Chondrocyte (in vitro differentiated cells): ENCODE measurements around the gene SMIM45. TPM values are rescaled to one million over a fixed set of nuclear protein-coding genes. Genes with fewer than 3 reads are reported as not detected.
A peak's percentile ranks its signal among the peaks of the same experiment; 100 is the strongest.

Source experiments
- DNase-seq: peaks from one replicate; pipeline ENCODE4 v3.0.0; 2021; ENCODE audit warnings: mixed read lengths, low spot score
- H3K27ac Mint-ChIP-seq: one replicate; pipeline ENCODE4 v1.8.0; 2021; ENCODE audit warnings: mild to moderate bottlenecking, moderate library complexity, mixed read lengths; ENCODE audit not compliant: unreplicated experiment
- H3K27me3 Mint-ChIP-seq: 2 replicates; pipeline ENCODE4 v1.8.0; 2021; ENCODE audit warnings: low read depth, mixed read lengths
- H3K36me3 Mint-ChIP-seq: 2 replicates; pipeline ENCODE4 v1.8.0; 2021; ENCODE audit warnings: low read depth, mixed read lengths
- H3K4me1 Mint-ChIP-seq: 2 replicates; pipeline ENCODE4 v1.8.0; 2021; ENCODE audit warnings: low read depth, mild to moderate bottlenecking, mixed read lengths
- H3K4me3 Mint-ChIP-seq: one replicate; pipeline ENCODE4 v1.8.0; 2021; ENCODE audit warnings: mild to moderate bottlenecking, moderate library complexity, mixed read lengths; ENCODE audit not compliant: unreplicated experiment
- H3K9me3 Mint-ChIP-seq: 2 replicates; pipeline ENCODE4 v1.8.0; 2021; ENCODE audit warnings: low read depth, mixed read lengths
- CTCF ChIP-seq: fragments of 200-600 bp; sonication (generic); IDR thresholded peaks from 2 replicates; pipeline ENCODE4 v1.5.0; 2021; ENCODE audit warnings: antibody characterized with exemption, mild to moderate bottlenecking, moderate library complexity
- total RNA-seq: library from RNA; stranded (reverse); gene quantifications from 3 replicates; pipeline ENCODE4 v1.2.1, GENCODE V29; 2021

Gene SMIM45

GRCh38 chr22:42001706-42002105 is 49.8 kb downstream of the SMIM45 start:
- H3K36me3 Mint-ChIP-seq = no peaks in the 10 kb centered on the region
- peak; percentile 57 for DNase-seq
- no peaks in the 10 kb centered on the region for H3K4me1 Mint-ChIP-seq
- peaks cover 40% of the 10 kb centered on the region for H3K27me3 Mint-ChIP-seq
- no peak overlapping the region for H3K27ac Mint-ChIP-seq
- peaks cover 3% of the 10 kb centered on the region for H3K9me3 Mint-ChIP-seq
- no peak for TF ChIP-seq CTCF
- H3K4me3 Mint-ChIP-seq = no peak overlapping the region

GRCh38 chr22:42007922-42008321 is 56.0 kb downstream of the SMIM45 start:
- Mint-ChIP-seq H3K4me3 (no peak overlapping the region), H3K27ac (no peak overlapping the region), H3K27me3 (peaks cover 18% of the 10 kb centered on the region), H3K36me3 (peaks cover 7% of the 10 kb centered on the region), H3K9me3 (peaks cover 18% of the 10 kb centered on the region), H3K4me1 (no peaks in the 10 kb centered on the region)
- no peak for DNase-seq
- TF ChIP-seq CTCF = no peak

Other genes with a start within 250 kb of the SMIM45 start
- 6.6 to 10.1 TPM (median 7.0 TPM) in 3 replicates for gene CCDC134, start 151.5 kb upstream of the SMIM45 start, total RNA-seq
- 91.3 to 106 TPM (median 100 TPM) in 3 replicates for gene SREBF2, start 119.0 kb upstream of the SMIM45 start, total RNA-seq
- not detected in 3 replicates for gene SHISA8, start 37.1 kb upstream of the SMIM45 start, total RNA-seq
- gene TNFRSF13C, start 25.3 kb upstream of the SMIM45 start, total RNA-seq = 0.07 to 0.56 TPM (median 0.21 TPM) in 3 replicates
- gene CENPM, start 5.0 kb upstream of the SMIM45 start, total RNA-seq = 3.3 to 9.3 TPM (median 3.3 TPM) in 3 replicates
- gene SEPTIN3, start 17.3 kb downstream of the SMIM45 start, total RNA-seq = 0.87 to 0.92 TPM (median 0.92 TPM) in 3 replicates
- not detected in 3 replicates for gene WBP2NL, start 46.6 kb downstream of the SMIM45 start, total RNA-seq
- gene NAGA, start 118.7 kb downstream of the SMIM45 start, total RNA-seq = 17.1 to 20.2 TPM (median 18.9 TPM) in 3 replicates
- 1.4 to 2.2 TPM in 2 of 3 replicates, not detected in the other for gene PHETA2, start 122.1 kb downstream of the SMIM45 start, total RNA-seq
- gene SMDT1, start 127.5 kb downstream of the SMIM45 start, total RNA-seq = 54.1 to 56.1 TPM (median 55.0 TPM) in 3 replicates
- gene NDUFA6, start 138.6 kb downstream of the SMIM45 start, total RNA-seq = 62.2 to 70.7 TPM (median 66.3 TPM) in 3 replicates
- gene CYP2D6, start 178.7 kb downstream of the SMIM45 start, total RNA-seq = 0.75 to 1.7 TPM (median 0.95 TPM) in 3 replicates